ENCODE results near the gene ADK. TPM values are rescaled to one million over a fixed set of nuclear protein-coding genes. Genes with fewer than 3 reads are reported as not detected.

ADK gene
- total and polyA plus RNA-seq, 2 donors (not counting 3 experiments of a cell fraction or from before 2014, with no cell fraction given): 11.7 to 46.5 TPM

DNA sequence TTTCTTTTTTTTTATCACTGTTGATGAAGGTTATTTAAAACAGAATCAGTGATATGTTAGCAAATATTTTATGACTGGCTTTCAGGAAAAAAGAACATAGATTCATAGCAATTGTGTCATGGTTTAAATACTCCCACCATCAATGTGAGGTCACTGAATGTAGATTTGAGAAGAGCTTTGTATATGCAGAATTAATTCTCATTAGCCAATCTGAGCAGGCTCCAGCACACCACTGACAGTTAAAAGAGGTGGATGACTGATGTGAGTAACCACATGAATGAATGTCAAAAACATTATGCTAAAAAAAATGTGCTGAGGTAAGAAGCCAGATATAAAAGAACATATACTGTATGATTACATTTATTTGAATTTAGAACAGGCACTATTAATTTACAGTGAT is 500.5 kb downstream of the ADK start:
- FAIRE-seq: no peak
- CTCF ChIA-PET: interaction anchor here (0.9 to 1.1 kb wide), 2 partner anchors 10 to 15 kb away, joined by 3 read pairs; no protein-coding TSS in a partner anchor

More for the DNA sequence above, 500.5 kb downstream of the ADK start:
- H3K9me3 ChIP-seq (replicated peaks; ENCODE audit: control insufficient read depth, insufficient read depth, low read length): no peaks in the 10 kb centered on the region
- no peaks in the 10 kb centered on the region for H3K4me1 ChIP-seq (ENCODE audit: control insufficient read depth, extremely low read depth, insufficient read depth, low read length)
- H3K36me3 ChIP-seq (ENCODE audit: control insufficient read depth in 2 of 2, extremely low read depth in 1 of 2, insufficient read depth in 2 of 2, low read length in 2 of 2): no peaks in the 10 kb centered on the region
- H4K20me1 ChIP-seq (replicated peaks; ENCODE audit: control insufficient read depth, extremely low read depth, insufficient read depth, low read length): no peaks in the 10 kb centered on the region
- no peak for DNase-seq (ENCODE audit: low read depth, low spot score)
- no peak overlapping the region for H3K27ac ChIP-seq (ENCODE audit: insufficient read depth, low read depth, low read length)
- H3K79me2 ChIP-seq (ENCODE audit: control insufficient read depth, insufficient read depth, low read length): no peaks in the 10 kb centered on the region
- H3K27me3 ChIP-seq (ENCODE audit: control insufficient read depth in 2 of 2, insufficient read depth in 2 of 2, low read length in 2 of 2): no peaks in the 10 kb centered on the region
- dilution Hi-C loops (cut with MboI; ENCODE audit: extremely low pct_ligation_motif_present, low sequenced_read_pairs): no loop called here
- intact Hi-C loops (cut with micrococcal nuclease): no loop called here
- H3K9me1 ChIP-seq (replicated peaks; ENCODE audit: control insufficient read depth, extremely low read depth, insufficient read depth, low read length): no peaks in the 10 kb centered on the region
- POLR2A ChIA-PET: no interaction called here
- TF ChIP-seq FOS (IDR thresholded peaks at IDR 0.05; ENCODE audit: borderline replicate concordance, insufficient read depth, low read length) (no peak), MYC (IDR thresholded peaks at IDR 0.05; ENCODE audit: low read depth, low read length) (no peak), JUN (IDR thresholded peaks at IDR 0.05; ENCODE audit: borderline replicate concordance, insufficient read depth, insufficient read length, low read depth) (no peak), EZH2 (IDR thresholded peaks at IDR 0.05; ENCODE audit: borderline replicate concordance, low read depth, low read length, severe bottlenecking) (no peak), POLR2AphosphoS5 (IDR thresholded peaks at IDR 0.05; ENCODE audit: insufficient read depth, low read depth, low read length) (no peak), POLR2A (IDR thresholded peaks at IDR 0.05; ENCODE audit: low read depth, low read length) (no peak), GATA2 (IDR thresholded peaks at IDR 0.05; ENCODE audit: insufficient read depth, insufficient read length, low read depth, low read length) (no peak)
- TF ChIP-seq, protein P1, sequence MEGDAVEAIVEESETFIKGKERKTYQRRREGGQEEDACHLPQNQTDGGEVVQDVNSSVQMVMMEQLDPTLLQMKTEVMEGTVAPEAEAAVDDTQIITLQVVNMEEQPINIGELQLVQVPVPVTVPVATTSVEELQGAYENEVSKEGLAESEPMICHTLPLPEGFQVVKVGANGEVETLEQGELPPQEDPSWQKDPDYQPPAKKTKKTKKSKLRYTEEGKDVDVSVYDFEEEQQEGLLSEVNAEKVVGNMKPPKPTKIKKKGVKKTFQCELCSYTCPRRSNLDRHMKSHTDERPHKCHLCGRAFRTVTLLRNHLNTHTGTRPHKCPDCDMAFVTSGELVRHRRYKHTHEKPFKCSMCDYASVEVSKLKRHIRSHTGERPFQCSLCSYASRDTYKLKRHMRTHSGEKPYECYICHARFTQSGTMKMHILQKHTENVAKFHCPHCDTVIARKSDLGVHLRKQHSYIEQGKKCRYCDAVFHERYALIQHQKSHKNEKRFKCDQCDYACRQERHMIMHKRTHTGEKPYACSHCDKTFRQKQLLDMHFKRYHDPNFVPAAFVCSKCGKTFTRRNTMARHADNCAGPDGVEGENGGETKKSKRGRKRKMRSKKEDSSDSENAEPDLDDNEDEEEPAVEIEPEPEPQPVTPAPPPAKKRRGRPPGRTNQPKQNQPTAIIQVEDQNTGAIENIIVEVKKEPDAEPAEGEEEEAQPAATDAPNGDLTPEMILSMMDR (IDR thresholded peaks at IDR 0.05; ENCODE audit: extremely low read depth in 1 of 2, insufficient read depth in 1 of 2, low read depth in 1 of 2, low read length in 2 of 2): no peak
- TF ChIP-seq, protein P2, sequence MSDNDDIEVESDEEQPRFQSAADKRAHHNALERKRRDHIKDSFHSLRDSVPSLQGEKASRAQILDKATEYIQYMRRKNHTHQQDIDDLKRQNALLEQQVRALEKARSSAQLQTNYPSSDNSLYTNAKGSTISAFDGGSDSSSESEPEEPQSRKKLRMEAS (IDR thresholded peaks at IDR 0.05; ENCODE audit: insufficient read depth, insufficient read length): no peak
- no peak overlapping the region for H2AFZ ChIP-seq (ENCODE audit: low read depth, low read length)
- no TSS peak for BruUV-seq (replicated peaks)
- no peak overlapping the region for H3K4me2 ChIP-seq (ENCODE audit: insufficient read depth, low read length)
- H3K9ac ChIP-seq (replicated peaks; ENCODE audit: extremely low read depth, insufficient read depth, low read length): no peak overlapping the region
- no peak overlapping the region for H3K4me3 ChIP-seq (replicated peaks in 1 of 3; ENCODE audit: insufficient read depth in 1 of 3, low read depth in 1 of 3, low read length in 3 of 3)

All from endothelial cell of umbilical vein (primary cell).